ENCODE measurements around the gene C21orf58.

DNA sequence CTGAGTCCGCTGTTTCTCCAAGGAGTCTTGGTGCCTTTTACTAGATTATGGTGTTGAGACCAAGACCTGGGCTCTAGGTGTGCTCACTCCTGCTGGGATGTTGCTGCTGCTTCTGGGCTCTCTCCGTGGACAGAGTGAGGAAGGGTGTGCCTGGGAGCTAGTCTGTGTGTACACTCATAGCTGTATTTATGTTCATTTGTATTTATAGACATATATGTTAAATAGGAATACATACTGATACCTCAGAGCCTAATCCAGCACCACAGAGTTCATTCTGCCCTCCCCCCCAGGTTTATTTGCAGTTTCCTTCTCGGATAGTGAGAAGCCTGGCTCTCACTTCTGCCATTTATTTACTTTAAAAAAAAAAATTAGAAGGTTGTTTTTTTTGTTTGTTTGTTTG is 12.9 kb upstream of the C21orf58 start:
- TF ChIP-seq, protein P1, sequence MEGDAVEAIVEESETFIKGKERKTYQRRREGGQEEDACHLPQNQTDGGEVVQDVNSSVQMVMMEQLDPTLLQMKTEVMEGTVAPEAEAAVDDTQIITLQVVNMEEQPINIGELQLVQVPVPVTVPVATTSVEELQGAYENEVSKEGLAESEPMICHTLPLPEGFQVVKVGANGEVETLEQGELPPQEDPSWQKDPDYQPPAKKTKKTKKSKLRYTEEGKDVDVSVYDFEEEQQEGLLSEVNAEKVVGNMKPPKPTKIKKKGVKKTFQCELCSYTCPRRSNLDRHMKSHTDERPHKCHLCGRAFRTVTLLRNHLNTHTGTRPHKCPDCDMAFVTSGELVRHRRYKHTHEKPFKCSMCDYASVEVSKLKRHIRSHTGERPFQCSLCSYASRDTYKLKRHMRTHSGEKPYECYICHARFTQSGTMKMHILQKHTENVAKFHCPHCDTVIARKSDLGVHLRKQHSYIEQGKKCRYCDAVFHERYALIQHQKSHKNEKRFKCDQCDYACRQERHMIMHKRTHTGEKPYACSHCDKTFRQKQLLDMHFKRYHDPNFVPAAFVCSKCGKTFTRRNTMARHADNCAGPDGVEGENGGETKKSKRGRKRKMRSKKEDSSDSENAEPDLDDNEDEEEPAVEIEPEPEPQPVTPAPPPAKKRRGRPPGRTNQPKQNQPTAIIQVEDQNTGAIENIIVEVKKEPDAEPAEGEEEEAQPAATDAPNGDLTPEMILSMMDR (IDR thresholded peaks at IDR 0.05) = no peak
- TF ChIP-seq, protein P2, sequence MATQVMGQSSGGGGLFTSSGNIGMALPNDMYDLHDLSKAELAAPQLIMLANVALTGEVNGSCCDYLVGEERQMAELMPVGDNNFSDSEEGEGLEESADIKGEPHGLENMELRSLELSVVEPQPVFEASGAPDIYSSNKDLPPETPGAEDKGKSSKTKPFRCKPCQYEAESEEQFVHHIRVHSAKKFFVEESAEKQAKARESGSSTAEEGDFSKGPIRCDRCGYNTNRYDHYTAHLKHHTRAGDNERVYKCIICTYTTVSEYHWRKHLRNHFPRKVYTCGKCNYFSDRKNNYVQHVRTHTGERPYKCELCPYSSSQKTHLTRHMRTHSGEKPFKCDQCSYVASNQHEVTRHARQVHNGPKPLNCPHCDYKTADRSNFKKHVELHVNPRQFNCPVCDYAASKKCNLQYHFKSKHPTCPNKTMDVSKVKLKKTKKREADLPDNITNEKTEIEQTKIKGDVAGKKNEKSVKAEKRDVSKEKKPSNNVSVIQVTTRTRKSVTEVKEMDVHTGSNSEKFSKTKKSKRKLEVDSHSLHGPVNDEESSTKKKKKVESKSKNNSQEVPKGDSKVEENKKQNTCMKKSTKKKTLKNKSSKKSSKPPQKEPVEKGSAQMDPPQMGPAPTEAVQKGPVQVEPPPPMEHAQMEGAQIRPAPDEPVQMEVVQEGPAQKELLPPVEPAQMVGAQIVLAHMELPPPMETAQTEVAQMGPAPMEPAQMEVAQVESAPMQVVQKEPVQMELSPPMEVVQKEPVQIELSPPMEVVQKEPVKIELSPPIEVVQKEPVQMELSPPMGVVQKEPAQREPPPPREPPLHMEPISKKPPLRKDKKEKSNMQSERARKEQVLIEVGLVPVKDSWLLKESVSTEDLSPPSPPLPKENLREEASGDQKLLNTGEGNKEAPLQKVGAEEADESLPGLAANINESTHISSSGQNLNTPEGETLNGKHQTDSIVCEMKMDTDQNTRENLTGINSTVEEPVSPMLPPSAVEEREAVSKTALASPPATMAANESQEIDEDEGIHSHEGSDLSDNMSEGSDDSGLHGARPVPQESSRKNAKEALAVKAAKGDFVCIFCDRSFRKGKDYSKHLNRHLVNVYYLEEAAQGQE (IDR thresholded peaks at IDR 0.05; ENCODE audit: low read depth, low read length) = no peak
